HG03457 (cell line): ENCODE data around the gene SLC31A2.

Experiments used
- ATAC-seq: cut with Tn5 transposase; IDR thresholded peaks from one replicate; pipeline ENCODE4 v1.9.1; 2021; ENCODE audit warnings: moderate number of reproducible peaks; ENCODE audit not compliant: unreplicated experiment

Gene SLC31A2

GRCh38 chr9:113184539-113184938 lies 33.7 kb downstream of the SLC31A2 start:
- no peak for ATAC-seq

- ATAC-seq = no peak
These were observed 34.5 kb downstream of the SLC31A2 start for GRCh38 chr9:113185271-113185670.

- no peak for ATAC-seq
These were observed 35.4 kb downstream of the SLC31A2 start for GRCh38 chr9:113186137-113186755.

- no peak for ATAC-seq
These were observed 37.3 kb downstream of the SLC31A2 start for GRCh38 chr9:113187929-113188595.

- no peak for ATAC-seq
These were observed 41.6 kb downstream of the SLC31A2 start for GRCh38 chr9:113192455-113192854.

GRCh38 chr9:113199683-113200329 lies 49.0 kb downstream of the SLC31A2 start:
- no peak for ATAC-seq

GRCh38 chr9:113205432-113205831 lies 54.6 kb downstream of the SLC31A2 start:
- no peak for ATAC-seq

GRCh38 chr9:113205861-113206260 lies 55.1 kb downstream of the SLC31A2 start:
- ATAC-seq = no peak

GRCh38 chr9:113210815-113211214 lies 60.0 kb downstream of the SLC31A2 start:
- no peak for ATAC-seq
